ENCODE results near the gene PRKAB1. TPM values are rescaled to one million over a fixed set of nuclear protein-coding genes. Genes with fewer than 3 reads are reported as not detected.

The PRKAB1 gene
- total RNA-seq, 6 experiments from 2014 or later, result 14.7 to 19.5 (median 18.0) TPM

DNA sequence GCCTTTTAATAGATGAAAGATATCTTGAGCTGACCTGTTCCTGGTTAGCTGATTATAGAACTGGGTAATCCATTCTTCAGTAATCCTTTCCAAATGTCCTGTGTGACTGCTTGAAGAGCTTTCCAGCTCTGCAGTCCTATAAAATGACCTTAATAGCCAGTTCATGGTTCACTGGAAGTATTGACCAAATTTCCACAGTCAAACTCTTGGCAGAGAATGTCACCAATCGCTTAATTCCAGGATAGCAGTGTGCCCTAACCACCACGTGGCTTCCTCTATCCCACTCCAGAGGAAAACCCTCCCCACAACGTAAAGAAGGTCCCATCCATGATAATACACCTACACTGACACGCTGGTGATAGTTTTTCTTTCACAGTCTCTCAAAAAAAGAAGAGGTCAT lies 17.4 kb downstream of the PRKAB1 start:
- Mint-ChIP-seq H3K36me3 (ENCODE audit: low read depth) (peaks cover 38% of the 10 kb centered on the region), H3K4me3 (no peak overlapping the region), H3K27ac (no peak overlapping the region), H3K4me1 (ENCODE audit: low read depth) (peaks cover 33% of the 10 kb centered on the region), H3K27me3 (ENCODE audit: insufficient read depth) (no peaks in the 10 kb centered on the region), H3K9me3 (no peaks in the 10 kb centered on the region)
- DNase-seq, result no peak
- TF ChIP-seq, protein P1, sequence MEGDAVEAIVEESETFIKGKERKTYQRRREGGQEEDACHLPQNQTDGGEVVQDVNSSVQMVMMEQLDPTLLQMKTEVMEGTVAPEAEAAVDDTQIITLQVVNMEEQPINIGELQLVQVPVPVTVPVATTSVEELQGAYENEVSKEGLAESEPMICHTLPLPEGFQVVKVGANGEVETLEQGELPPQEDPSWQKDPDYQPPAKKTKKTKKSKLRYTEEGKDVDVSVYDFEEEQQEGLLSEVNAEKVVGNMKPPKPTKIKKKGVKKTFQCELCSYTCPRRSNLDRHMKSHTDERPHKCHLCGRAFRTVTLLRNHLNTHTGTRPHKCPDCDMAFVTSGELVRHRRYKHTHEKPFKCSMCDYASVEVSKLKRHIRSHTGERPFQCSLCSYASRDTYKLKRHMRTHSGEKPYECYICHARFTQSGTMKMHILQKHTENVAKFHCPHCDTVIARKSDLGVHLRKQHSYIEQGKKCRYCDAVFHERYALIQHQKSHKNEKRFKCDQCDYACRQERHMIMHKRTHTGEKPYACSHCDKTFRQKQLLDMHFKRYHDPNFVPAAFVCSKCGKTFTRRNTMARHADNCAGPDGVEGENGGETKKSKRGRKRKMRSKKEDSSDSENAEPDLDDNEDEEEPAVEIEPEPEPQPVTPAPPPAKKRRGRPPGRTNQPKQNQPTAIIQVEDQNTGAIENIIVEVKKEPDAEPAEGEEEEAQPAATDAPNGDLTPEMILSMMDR (IDR thresholded peaks at IDR 0.05), result no peak

DNA sequence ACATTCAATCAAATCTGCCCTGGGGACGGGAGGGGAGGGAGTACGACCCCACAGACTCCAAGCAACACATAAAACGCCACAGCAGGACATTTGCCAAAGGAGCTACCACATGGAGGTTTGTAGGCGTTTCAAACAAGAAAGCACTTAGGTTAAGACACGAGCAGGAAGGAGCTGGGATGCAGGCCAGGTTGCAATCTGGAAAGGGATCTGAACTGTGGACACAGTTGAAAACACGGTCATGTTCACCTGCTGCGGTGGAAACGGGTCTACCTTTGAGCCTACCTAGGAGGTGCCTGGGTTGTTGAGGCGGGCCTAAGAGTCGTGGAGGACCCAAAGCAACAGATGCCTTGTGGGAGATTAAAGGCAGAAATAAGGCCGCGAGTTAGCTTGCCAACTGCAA lies 18.4 kb downstream of the PRKAB1 start:
- no peak for DNase-seq
- Mint-ChIP-seq H3K9me3 (no peaks in the 10 kb centered on the region), H3K27ac (no peak overlapping the region), H3K4me3 (no peak overlapping the region), H3K27me3 (ENCODE audit: insufficient read depth) (no peaks in the 10 kb centered on the region), H3K4me1 (ENCODE audit: low read depth) (peaks cover 36% of the 10 kb centered on the region), H3K36me3 (ENCODE audit: low read depth) (peaks cover 38% of the 10 kb centered on the region)
- TF ChIP-seq, protein P1 (IDR thresholded peaks at IDR 0.05), result no peak

DNA sequence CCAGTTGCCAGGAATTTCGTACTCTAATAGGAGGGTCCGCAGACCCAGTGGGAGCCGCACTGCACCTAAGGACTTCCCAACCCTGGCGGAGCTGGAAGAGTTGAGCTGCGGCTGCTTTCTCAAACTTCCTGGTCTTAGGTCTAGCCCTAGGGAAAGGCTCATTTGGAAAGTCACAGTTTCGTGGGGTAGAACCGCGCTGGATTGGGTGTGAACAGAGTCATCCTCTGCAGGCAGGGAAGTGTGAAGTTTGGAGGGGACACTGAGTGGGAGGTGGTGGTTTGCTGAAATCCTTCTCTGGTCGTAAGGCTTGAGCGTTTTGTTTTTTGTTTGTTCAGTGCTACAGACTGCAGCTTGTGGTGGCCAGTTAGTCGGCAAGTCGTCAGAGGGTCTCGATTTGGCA lies 18.8 kb downstream of the PRKAB1 start:
- TF ChIP-seq, protein P1 (IDR thresholded peaks at IDR 0.05), result no peak
- DNase-seq, result no peak
- peaks cover 37% of the 10 kb centered on the region for H3K36me3 Mint-ChIP-seq (ENCODE audit: low read depth)
- no peaks in the 10 kb centered on the region for H3K27me3 Mint-ChIP-seq (ENCODE audit: insufficient read depth)
- peaks cover 40% of the 10 kb centered on the region for H3K4me1 Mint-ChIP-seq (ENCODE audit: low read depth)
- no peak overlapping the region for H3K4me3 Mint-ChIP-seq
- no peak overlapping the region for H3K27ac Mint-ChIP-seq
- no peaks in the 10 kb centered on the region for H3K9me3 Mint-ChIP-seq

DNA sequence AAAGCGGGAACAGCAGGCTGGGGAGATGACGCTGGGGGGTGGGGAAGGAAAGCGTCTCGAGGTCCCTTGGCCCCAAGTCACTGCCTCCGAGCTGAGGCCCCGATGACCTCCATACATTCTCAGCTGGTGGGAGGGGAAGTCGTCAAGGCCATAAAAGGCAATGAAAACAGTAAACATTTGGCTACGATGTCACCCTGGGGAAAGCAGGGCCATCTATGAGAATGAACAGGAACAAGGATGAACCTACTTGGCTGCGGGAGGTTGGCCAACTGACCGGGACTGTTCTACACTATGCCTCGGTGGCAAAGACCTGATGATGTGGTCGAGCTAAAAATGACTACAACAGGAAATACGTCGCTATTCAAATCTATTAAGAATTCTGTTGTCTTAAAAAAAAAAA lies 19.5 kb downstream of the PRKAB1 start:
- TF ChIP-seq, protein P1 (IDR thresholded peaks at IDR 0.05), result no peak
- H3K36me3 Mint-ChIP-seq (ENCODE audit: low read depth), result peaks cover 33% of the 10 kb centered on the region
- no peak overlapping the region for H3K27ac Mint-ChIP-seq
- H3K4me1 Mint-ChIP-seq (ENCODE audit: low read depth), result peaks cover 40% of the 10 kb centered on the region
- DNase-seq, result no peak
- H3K9me3 Mint-ChIP-seq, result no peaks in the 10 kb centered on the region
- H3K27me3 Mint-ChIP-seq (ENCODE audit: insufficient read depth), result no peaks in the 10 kb centered on the region
- no peak overlapping the region for H3K4me3 Mint-ChIP-seq

DNA sequence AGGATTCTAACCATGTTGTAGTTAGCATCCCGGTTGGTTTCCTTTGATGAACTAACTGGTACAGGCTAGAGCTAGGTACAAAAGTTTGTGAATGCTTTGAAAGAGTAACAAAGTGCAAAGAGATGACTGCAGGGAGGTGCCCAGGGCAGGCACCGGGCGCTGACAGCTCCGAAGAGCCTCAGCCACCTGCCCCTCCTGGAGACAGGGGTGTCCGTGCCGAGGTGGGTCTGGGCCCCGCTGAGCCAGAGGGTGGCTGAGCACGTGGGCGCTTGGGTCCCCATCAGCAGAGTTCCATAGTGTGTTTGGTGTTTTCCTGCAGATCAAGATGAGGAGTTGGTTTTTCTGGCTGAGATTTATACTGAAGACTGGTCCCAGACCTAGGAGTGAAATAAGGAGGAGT lies 19.9 kb downstream of the PRKAB1 start:
- H3K9me3 Mint-ChIP-seq, result no peaks in the 10 kb centered on the region
- no peaks in the 10 kb centered on the region for H3K27me3 Mint-ChIP-seq (ENCODE audit: insufficient read depth)
- peaks cover 33% of the 10 kb centered on the region for H3K36me3 Mint-ChIP-seq (ENCODE audit: low read depth)
- peaks cover 40% of the 10 kb centered on the region for H3K4me1 Mint-ChIP-seq (ENCODE audit: low read depth)
- no peak for DNase-seq
- H3K27ac Mint-ChIP-seq, result no peak overlapping the region
- TF ChIP-seq, protein P1 (IDR thresholded peaks at IDR 0.05), result no peak
- H3K4me3 Mint-ChIP-seq, result no peak overlapping the region

DNA sequence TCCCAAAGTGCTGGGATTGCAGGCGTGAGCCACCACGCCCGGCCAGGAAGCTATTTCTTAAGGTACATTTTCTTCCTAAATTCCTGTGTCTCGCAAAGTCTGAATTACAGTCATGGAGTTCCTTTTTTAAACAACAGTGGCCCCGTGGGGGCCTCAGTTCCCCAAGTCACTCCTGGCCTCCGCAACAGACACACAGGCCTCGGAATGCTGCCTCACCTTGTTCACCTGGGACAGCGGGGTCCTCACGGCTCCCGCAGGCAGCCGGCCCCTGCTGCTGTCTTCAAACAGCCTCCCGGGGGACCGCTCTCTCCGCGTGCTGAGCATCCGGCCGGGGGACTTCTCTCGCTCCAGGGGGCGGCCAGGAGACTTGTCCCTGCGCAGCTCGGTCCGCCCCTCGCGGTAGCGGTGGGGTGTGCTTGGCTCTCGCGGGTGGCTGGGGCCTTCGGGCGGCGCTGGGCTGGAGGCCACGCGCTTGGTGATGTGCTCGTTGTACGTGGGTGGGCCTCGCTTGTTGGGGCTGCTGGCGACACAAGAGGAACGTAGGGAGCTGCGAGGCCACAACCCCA lies 22.1 kb downstream of the PRKAB1 start:
- Mint-ChIP-seq H3K9me3 (no peaks in the 10 kb centered on the region), H3K27me3 (ENCODE audit: insufficient read depth) (no peaks in the 10 kb centered on the region), H3K27ac (no peak overlapping the region), H3K36me3 (ENCODE audit: low read depth) (peaks cover 29% of the 10 kb centered on the region), H3K4me3 (no peak overlapping the region), H3K4me1 (ENCODE audit: low read depth) (peaks cover 36% of the 10 kb centered on the region)
- TF ChIP-seq, protein P1 (IDR thresholded peaks at IDR 0.05), result no peak
- no peak for DNase-seq

Measured in HFFc6 (cell line).